ENCODE results near the gene EHBP1L1. TPM values are rescaled to one million over a fixed set of nuclear protein-coding genes. Genes with fewer than 3 reads are reported as not detected.
A peak's percentile ranks its signal among the peaks of the same experiment; 100 is the strongest.

EHBP1L1 gene
- total and polyA plus RNA-seq, 2 of the 13 experiments (the other 11 are each of a cell fraction or from before 2014, with no cell fraction given), result 8.3 to 10.6 TPM

- TF ChIP-seq MAX (IDR thresholded peaks at IDR 0.05) (peak; percentile 80), ZNF136 (CRISPR knock-in tag; IDR thresholded peaks at IDR 0.05; ENCODE audit: low read depth) (peak; percentile 52; the same call in 1 of the 2 replicates), ONECUT2 (CRISPR knock-in tag; IDR thresholded peaks at IDR 0.05) (no peak), ZNF264 (CRISPR knock-in tag; IDR thresholded peaks at IDR 0.05) (no peak), ZNF142 (CRISPR knock-in tag; IDR thresholded peaks at IDR 0.05) (0 out of 2 replicates have a peak, but pooled peaks have one; percentile 3), TBX3 (IDR thresholded peaks at IDR 0.05; ENCODE audit: borderline replicate concordance) (no peak), ZNF776 (CRISPR knock-in tag; IDR thresholded peaks at IDR 0.05) (peak; percentile 80; the same call in 1 of the 2 replicates), FOXA3 (CRISPR knock-in tag; IDR thresholded peaks at IDR 0.05) (peak; percentile 73), ZFP36 (IDR thresholded peaks at IDR 0.05; ENCODE audit: borderline replicate concordance, low read depth, low read length, partially characterized antibody) (no peak), ZNF639 (CRISPR knock-in tag; conservative IDR thresholded peaks at IDR 0.05) (peak; percentile 100), SRSF4 (IDR thresholded peaks at IDR 0.05; ENCODE audit: low read depth, low read length, poor library complexity, severe bottlenecking) (no peak), SATB2 (CRISPR knock-in tag; IDR thresholded peaks at IDR 0.05) (no peak), CBFB (CRISPR knock-in tag; IDR thresholded peaks at IDR 0.05) (no peak; the same call in none of the 2 replicates), ZNF274 (CRISPR knock-in tag; IDR thresholded peaks at IDR 0.05) (no peak; the same call in 1 of the 2 replicates), ZIK1 (CRISPR knock-in tag; IDR thresholded peaks at IDR 0.05; ENCODE audit: borderline replicate concordance, low read depth) (0 out of 2 replicates have a peak, but pooled peaks have one; percentile 52), THAP11 (CRISPR knock-in tag; IDR thresholded peaks at IDR 0.05) (peak; percentile 96), ZSCAN21 (CRISPR knock-in tag; IDR thresholded peaks at IDR 0.05; ENCODE audit: borderline replicate concordance) (peak; percentile 90), BRCA1 (CRISPR knock-in tag; IDR thresholded peaks at IDR 0.05) (no peak), NAIF1 (CRISPR knock-in tag; IDR thresholded peaks at IDR 0.05; ENCODE audit: borderline replicate concordance) (no peak), SNAPC5 (CRISPR knock-in tag; IDR thresholded peaks at IDR 0.05; ENCODE audit: borderline replicate concordance) (0 out of 2 replicates have a peak, but pooled peaks have one; percentile 55), ZNF3 (CRISPR knock-in tag; IDR thresholded peaks at IDR 0.05) (no peak), SMC3 (IDR thresholded peaks at IDR 0.05; ENCODE audit: low read length) (no peak)
Measured at GRCh38 chr11:65569973-65570918, 5.6 kb upstream of the EHBP1L1 start, which contains the start of gene ZNRD2 (continued).

Measured in HepG2 (cell line).